HG03039 (cell line): Measurements from ENCODE around the gene TMC2.

Experiments used
- ATAC-seq: cut with Tn5 transposase; IDR thresholded peaks from one replicate; pipeline ENCODE4 v1.9.1; 2021; ENCODE audit warnings: mild to moderate bottlenecking, moderate library complexity; ENCODE audit not compliant: unreplicated experiment

The TMC2 gene

DNA sequence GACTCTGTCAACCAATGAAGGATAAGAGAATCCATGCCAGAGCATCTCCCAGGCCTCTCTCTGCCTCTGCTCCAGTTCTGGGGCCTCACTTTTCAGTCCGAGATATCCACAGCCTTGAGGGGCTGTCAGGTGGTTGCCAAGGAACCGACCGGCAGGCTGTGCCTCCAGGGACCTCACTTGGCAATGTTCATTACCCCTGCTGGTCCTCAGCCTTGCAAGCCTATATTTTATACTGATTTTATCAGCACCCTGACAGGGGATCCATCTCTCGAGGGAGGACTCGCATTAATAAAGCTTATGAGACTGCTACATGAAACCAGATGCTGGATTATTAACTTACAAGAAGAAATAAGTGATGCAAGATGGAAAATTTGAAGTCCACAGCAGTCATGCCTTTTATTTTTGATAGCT lies 39.9 kb downstream of the TMC2 start:
- no peak for ATAC-seq

DNA sequence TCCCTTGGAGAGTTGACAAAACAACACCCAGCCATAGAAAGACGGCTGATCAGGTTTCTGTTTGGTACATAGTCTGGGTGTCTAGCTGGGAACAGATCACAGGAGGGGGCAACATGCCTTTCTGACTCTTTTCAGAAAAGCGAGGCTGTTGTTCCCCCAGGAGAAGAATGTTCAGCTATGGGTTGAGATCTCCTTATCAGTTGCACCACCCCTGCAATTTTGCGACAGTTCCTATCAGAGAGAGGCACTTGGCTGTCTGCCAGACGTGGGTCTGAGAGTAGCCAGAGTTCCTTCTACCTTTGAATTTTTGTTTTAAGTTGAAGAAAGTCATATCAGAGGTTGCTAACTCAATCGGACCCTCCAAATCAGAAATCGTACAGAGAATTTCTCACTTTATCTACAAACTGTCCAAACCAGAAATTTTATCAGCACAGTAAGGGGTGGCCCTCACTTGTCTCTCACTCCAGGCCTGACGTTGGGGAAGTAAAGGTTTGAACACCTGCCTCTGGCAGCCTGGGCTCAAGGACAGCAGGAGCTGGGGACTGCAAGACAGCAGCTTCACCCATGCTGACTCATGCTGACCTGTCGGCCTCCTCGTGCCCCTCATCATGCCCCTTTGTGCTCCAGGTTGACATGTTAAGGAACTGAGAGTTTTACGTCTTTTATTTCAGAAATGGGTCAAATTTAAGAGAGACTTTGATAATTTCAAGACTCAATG lies 42.3 kb downstream of the TMC2 start:
- ATAC-seq, result no peak

DNA sequence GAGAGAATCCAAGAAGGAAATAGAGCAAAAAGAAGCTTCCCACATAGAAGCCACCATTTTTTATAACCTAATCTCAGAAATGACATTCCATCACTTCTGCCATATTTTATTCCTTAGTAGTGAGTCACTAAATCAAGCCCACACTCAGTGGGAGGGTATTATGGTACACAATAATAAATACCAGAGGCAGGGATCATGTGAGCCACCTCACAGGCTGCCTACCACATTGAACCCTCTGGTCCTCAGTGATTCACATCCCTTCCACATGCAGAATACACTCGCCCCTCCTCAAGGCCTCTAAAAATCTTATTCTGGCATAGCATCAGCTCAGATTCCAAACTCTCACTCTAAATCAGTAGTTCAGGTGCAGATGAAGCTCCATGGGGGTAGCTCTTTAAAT lies 49.4 kb downstream of the TMC2 start:
- no peak for ATAC-seq

DNA sequence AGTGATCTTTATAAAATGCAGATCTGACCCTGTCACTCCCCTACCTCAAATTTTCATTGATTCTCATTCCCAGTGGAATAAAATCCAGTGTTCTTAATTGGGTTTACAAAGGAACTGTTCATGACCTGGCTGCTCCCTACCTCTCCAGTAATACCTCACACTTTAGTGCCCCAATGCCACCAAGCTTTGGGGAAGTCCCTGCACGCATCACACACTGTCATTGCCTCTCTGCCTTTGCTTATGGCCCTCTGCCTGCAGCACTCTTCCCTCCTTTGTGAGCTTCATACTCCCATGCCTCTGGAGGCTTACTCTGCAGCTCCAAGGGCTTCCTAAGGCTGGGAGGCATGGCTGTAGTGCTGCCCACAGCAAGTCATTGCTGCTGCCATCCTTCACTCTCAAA lies 57.4 kb downstream of the TMC2 start:
- ATAC-seq, result no peak

DNA sequence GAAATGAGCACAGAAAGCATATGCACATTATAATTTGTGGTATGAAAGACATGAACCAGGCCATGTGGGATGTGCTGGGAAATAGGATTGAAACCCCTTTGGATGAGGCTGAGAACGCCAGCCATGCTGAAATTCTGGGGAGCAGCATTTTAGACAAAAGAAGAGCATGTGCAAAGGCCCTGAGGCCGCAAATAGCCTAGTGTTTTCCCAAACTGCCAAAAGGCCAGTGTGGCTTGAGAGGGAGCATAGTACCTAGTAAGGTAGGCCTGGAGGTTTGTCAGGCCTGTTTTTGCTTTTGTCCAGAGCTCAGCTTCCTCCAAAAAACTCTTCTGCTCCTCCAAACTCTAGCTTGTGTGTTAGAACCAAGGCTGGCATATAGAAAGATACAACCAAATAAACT lies 58.7 kb downstream of the TMC2 start:
- no peak for ATAC-seq

DNA sequence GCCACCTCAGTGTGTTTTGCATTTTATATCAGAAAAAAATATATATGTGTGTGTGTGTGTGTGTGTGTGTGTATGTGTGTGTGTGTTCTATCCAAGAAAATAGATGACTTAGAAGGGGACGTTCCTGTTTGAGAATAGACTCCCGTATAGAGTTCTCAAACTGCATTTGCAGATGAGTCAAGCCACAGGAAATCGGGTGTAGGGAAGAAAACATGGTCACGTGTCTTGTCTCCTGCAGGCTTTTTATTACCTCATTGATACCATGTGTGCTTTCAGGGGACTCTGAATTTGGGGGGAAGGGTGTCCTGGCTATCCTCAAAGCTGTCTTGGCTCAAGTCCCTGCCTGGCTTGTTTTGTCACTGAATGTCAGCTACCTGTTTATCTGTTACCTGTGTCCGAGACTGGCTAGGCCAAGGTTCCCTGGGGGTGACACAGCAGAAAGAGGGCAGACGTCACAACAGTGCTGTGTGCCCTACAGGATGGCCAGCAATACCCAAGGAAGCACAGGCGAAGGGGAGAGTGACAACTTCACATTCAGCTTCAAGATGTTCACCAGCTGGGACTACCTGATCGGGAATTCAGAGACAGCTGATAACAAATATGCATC lies 60.4 kb downstream of the TMC2 start:
- no peak for ATAC-seq

DNA sequence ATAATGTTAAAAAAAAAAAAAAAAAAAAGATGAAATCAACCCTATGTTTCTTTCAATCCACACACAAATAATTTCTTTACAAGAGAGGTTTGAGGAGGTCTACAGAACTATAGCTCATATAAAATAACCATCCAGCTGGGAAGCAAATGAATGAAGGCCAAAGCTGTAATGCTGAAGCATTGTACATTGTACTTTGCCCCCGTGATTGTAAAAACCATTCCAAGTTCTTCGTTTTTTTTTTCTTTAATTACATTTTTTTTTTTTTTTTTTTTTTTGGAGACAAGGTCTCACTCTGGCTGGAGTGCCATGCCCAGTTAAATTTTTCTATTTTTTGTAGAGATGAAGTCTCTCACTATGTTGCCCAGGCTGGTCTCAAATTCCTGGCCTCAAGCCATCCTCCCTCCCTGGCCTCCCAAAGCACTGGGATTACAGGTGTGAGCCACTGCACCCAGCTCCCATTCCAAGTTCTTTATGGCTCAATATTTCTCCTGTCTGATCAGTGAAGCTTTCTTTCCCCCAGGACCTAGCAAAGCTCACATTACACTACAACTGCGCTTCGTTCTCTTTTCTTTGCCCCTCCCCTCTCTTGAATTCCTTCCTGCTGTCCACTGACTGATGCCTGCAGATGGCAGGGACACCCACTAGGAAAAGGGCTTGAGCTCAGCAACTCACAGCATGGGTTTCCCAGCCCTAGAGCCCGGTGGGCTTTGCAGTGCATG lies 63.1 kb downstream of the TMC2 start:
- no peak for ATAC-seq

DNA sequence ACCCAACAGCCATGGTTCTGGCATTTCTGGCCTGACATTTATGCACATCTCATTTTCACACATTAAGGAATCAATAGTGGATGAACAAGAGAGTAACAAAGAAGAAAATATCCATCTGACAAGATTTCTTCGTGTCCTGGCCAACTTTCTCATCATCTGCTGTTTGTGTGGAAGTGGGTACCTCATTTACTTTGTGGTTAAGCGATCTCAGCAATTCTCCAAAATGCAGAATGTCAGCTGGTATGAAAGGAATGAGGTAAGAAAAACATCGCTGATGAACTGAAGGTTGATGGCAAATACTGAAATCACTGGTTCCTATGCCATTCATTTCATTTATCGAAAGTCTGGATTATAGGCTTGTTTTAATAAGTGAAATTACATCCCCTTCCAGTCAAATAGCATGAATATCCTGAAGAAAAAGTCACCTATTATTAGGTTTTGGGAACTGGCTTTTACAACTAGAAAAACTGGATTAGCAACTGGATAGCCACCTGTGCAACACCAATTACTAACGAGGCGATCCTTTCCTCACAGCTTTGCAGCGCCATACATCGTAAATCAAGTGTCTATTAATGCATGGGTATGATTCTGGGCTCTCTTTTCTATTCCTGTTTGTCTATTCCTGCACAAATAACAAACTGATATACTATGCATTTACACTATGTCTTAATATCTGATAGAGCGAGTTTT lies 65.8 kb downstream of the TMC2 start:
- no peak for ATAC-seq

DNA sequence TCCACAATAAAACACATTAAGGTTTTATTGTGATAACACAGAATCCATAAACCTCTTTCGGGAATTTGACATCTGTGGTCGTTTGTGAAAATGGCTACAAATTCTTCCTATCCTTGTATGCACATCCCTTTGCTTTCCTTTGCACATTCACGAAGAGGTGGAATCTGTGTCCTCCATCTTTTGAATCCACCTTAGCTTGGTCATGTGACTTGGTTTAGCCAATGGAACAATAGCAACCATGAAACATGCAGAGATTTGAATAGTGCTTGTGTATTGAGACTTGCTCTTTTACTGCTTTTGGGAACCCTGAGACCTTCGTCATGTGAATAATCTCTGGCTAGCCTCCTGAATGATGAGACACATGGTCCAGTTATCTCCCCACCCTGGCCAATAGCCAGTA lies 66.4 kb downstream of the TMC2 start:
- ATAC-seq, result no peak

DNA sequence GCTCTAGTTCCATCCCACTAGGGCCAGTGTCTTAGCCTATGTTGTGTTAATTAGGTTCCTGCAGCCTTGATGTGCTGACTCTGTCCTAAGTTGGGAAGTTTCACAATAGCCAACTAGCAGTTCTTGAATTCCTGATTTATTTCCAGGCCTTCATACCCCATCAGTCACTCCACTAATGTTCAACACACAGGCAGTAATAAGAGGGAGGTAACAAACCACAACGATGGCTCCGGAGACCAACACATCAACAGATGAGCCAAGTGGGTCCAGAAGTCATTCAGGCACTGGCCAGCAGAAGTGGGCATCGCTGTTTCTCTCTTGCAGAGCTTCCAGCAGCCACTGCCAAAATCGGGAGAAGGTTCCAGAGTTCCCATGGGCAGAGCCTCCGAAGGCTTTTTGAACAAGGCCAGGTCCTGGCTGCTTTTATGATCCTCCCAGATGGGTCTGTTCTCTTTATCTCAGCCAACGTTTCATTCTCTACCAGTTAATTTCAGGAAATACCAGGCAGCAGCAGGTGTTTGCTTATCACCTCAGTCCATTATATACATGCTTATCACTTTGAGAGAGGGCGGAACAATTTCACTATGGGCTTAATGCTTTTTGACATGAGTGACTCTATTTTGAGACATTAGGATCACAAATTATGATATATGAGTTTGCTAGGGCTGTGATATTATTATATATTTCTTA lies 67.6 kb downstream of the TMC2 start:
- ATAC-seq, result no peak

DNA sequence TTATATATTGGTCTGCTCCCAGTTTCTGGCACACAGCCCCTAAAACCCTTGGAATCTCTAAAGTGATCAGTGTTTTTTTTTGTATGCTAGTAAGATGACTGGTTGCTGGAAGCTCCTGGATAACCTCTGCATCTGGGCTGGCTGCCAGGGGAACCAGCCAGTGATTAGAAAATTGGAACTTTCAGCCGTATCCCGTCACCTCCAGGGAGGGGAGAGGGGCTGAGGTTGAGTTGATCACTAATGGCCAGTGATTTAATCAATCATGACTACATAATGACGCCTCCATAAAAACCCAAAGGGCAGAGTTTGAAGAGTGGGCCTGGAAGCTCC lies 68.1 kb downstream of the TMC2 start:
- ATAC-seq, result no peak

DNA sequence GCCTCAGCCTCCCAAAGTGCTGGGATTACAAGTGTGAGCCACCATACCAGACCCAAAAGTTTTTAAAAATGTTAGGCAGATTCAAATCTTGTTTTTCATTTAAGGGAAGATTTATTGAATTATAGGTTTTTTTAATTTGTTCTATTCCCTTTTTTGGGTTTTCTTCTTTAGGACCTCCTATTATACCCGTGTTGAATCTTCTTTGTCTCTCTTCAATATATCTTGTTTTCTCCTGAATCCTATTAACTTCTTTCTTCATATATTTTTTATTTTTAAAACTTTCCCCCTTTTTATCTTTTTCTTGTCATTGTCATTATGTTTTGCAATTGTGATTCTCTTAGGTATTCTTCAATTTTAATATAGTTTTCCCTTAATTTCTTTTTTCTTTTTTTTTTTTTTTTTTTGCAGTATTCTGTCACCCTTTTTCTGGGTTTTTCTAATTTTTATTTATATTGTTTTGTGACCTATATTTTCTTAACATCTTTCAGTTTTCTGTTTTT lies 70.2 kb downstream of the TMC2 start:
- ATAC-seq, result no peak

DNA sequence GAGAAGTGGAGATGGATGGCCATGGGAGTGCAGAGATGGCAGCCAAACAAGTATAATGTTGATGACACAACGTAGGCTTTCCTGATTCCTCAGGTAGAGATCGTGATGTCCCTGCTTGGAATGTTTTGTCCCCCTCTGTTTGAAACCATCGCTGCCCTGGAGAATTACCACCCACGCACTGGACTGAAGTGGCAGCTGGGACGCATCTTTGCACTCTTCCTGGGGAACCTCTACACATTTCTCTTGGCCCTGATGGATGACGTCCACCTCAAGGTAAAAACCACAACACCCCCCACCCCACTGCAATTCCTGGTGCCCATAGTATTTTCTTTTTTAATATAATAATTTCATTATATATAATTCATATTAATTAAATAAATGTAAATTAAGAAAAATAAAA lies 74.0 kb downstream of the TMC2 start:
- ATAC-seq, result no peak

DNA sequence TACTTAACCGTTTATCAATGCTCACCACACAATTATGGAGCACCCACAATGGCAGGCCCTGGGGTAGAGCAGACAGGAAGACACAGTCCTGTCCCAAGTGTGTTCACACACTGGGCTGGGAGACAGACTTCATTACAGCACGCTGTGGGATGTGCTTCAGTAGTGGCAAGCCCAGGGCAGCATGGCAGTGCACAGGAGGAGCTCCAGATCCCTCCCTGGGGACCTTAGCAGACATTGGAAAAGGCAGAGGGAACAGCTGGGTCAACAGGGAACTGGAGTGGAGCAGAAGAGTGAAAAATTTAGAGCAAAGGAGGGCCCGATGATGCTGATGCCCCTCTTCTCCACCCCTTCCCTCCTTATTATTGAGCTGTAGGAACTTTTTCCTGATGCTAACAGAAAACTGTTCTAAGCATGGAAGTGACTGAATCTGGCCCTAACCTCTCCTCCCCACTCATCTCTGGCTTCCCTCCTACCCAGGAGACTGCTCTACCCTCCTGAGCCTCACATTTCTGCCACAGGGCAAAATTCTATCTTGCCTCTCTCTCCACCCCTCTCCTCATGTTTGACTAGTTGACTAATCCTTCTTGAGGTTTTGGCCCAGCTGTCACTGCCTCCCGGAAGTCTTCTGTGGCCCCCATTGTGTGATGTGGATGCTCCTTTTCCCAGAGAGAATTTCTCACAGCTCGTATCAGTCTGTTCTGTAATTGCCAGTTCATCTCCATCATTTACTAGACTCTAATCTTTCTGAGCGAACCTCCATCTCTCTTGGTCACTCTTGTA lies 74.8 kb downstream of the TMC2 start:
- ATAC-seq, result no peak

DNA sequence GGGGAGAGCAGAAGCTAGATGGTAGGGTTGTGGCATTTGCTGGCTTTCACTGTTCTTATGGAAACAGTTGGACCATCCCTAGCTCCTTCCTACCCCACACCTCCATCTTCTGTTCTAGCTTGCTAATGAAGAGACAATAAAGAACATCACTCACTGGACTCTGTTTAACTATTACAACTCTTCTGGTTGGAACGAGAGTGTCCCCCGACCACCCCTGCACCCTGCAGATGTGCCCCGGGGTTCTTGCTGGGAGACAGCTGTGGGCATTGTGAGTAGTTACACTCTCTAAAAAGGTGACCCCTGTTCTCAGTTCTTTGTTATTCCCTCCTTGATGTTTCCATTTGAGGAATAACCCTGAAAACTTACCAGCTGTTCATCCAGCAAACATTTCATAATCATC lies 75.7 kb downstream of the TMC2 start:
- no peak for ATAC-seq

DNA sequence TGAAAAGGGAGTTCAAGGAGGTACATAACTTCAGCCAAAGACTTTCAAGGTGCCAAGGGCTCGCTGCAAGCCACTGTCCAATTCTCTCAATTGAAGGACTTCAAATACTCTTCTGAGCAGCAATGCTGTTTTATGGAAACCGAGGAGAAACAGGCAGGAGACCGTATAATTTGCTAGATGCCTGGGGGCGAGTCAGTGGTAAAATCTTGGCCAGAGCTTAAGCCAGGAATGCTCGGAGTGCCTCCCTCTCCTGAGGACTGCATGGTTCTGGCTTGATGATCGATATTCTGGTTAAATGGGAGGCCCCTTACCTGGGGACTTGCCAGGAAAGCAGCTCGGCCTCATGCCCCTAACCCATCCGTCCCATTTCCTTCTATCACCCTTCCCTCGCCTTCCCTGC lies 80.3 kb downstream of the TMC2 start:
- ATAC-seq, result no peak

DNA sequence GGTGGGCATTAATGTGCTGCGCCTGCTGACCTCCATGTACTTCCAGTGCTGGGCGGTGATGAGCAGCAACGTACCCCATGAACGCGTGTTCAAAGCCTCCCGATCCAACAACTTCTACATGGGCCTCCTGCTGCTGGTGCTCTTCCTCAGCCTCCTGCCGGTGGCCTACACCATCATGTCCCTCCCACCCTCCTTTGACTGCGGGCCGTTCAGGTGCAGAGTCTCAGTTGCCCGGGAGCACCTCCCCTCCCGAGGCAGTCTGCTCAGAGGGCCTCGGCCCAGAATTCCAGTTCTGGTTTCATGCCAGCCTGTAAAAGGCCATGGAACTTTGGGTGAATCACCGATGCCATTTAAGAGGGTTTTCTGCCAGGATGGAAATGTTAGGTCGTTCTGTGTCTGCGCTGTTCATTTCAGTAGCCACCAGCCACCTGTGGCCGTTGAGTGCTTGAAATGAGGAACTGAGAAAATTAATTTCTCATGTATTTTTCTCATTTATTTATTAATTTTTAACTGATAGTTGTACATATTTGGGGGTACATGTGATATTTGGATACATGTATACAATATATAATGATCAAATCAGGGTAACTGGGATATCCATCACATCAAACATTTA lies 80.8 kb downstream of the TMC2 start:
- no peak for ATAC-seq

DNA sequence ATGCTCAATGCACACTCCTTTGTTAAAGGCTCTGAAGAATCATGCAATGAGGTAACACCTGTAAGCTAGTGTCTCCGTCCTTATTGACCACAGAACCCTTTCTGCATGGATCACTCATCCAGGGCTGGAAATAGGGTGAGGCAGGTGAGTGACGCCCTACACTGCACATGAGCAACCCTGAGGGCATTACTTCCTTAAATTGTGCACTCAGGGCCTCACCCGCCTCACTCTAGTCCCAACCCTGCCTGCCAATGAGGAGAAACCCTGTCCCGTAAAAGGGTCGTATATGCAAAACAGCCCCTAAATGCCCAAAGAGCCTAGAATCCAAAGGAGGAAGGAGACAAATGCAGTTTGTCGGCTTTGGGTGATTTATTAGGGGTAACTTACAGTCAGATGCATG lies 82.4 kb downstream of the TMC2 start:
- ATAC-seq, result no peak

DNA sequence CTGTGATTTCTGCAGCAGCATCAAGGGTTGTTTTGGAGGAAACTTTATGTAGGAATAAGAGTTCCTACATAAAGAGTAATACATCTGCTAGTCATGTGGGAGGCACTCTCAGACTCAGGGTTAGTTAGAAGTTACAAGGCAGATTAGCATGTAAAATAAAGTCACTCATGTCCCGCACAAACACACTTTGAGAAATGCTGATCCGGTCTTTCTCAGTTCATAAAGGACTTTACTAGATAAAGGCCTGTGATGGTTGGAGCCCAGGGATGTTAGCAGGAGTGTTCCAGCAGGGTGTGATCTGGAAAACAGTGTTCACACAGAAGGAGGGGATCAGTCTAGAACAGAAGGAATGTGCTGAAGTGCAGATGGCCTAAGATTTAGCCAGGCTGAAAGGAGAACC lies 83.0 kb downstream of the TMC2 start:
- no peak for ATAC-seq
